ENCODE results near the gene SAMD3. TPM values are rescaled to one million over a fixed set of nuclear protein-coding genes. Genes with fewer than 3 reads are reported as not detected.
"Not testable (repeated sequence)": the region's sequence is repeated elsewhere in the genome, so short reads cannot be mapped to it uniquely, and the experiment has no call there.

SAMD3 gene
- total RNA-seq, 2 experiments from 2014 or later, result not detected

DNA sequence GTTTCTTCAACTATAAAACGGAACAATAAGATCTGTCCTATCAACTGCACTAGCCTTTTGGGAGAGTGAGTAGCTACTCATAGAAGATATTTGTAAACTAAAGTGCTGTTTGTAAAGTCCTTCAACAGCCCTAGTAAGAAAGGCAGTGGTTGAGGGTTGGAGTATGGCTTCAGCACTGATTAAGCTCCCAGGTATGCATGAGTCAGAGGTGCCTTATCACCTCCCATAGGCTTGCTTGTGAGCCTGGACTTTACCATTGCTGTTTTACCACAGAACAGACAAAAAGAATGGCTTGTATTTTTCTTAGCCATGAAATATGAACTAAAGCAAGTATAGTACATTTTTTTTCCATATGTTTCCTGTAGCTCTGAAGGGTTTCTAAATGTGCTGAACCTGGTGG lies 44.1 kb downstream of the SAMD3 start:
- CTCF ChIA-PET (ENCODE audit: unreplicated experiment), result interaction anchor here (0.5 kb wide), 1 partner anchor 1474 kb away, joined by 3 read pairs; no protein-coding TSS in a partner anchor
- no peak overlapping the region for H2AFZ ChIP-seq (ENCODE audit: low read length)

DNA sequence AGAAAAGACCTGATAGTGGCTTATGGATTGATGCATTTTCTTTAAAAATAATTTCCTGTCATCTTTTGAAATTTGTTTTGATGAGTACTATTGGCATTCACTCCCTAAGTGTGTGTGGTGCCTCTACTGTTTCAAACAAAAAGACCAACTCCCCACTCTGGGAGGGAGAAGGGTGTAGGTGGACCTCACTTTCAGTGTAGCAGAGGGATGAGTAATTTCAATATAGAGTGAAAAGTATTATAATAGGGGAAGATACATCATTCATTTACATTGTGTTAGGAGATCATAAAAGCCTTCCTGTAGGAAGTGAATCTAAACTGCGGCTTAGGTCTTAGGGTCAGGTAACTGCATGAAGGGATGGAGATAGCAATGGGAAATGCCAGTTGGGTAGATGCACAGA lies 46.4 kb downstream of the SAMD3 start:
- H2AFZ ChIP-seq (ENCODE audit: low read length), result no peak overlapping the region
- POLR2A ChIA-PET, result no interaction called here
- no peak for DNase-seq (ENCODE audit: low spot score)
- H3K79me2 ChIP-seq (ENCODE audit: insufficient read depth, low read depth, low read length), result no peaks in the 10 kb centered on the region
- H3K4me2 ChIP-seq (ENCODE audit: low read length), result no peak overlapping the region
- CTCF ChIA-PET (ENCODE audit: unreplicated experiment), result no interaction called here
- BruUV-seq (replicated peaks), result no TSS peak
- H4K20me1 ChIP-seq (ENCODE audit: insufficient read depth, low read length), result no peaks in the 10 kb centered on the region
- no peaks in the 10 kb centered on the region for H3K4me1 ChIP-seq (ENCODE audit: insufficient read depth, low read length, poor library complexity, severe bottlenecking)
- no peaks in the 10 kb centered on the region for H3K9me3 ChIP-seq (ENCODE audit: low read length)
- no peaks in the 10 kb centered on the region for H3K9me2 ChIP-seq (ENCODE audit: insufficient read depth, low read length)
- intact Hi-C loops (cut with micrococcal nuclease; ENCODE audit: unreplicated experiment), result no loop called here
- no peaks in the 10 kb centered on the region for H3K36me3 ChIP-seq (ENCODE audit: insufficient read depth, low read length)
- TF ChIP-seq, protein P1, sequence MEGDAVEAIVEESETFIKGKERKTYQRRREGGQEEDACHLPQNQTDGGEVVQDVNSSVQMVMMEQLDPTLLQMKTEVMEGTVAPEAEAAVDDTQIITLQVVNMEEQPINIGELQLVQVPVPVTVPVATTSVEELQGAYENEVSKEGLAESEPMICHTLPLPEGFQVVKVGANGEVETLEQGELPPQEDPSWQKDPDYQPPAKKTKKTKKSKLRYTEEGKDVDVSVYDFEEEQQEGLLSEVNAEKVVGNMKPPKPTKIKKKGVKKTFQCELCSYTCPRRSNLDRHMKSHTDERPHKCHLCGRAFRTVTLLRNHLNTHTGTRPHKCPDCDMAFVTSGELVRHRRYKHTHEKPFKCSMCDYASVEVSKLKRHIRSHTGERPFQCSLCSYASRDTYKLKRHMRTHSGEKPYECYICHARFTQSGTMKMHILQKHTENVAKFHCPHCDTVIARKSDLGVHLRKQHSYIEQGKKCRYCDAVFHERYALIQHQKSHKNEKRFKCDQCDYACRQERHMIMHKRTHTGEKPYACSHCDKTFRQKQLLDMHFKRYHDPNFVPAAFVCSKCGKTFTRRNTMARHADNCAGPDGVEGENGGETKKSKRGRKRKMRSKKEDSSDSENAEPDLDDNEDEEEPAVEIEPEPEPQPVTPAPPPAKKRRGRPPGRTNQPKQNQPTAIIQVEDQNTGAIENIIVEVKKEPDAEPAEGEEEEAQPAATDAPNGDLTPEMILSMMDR (conservative IDR thresholded peaks at IDR 0.05; ENCODE audit: low read length), result no peak
- TF ChIP-seq EZH2phosphoT487 (IDR thresholded peaks at IDR 0.05; ENCODE audit: borderline replicate concordance, low read depth, low read length), result no peak
- no peak overlapping the region for H3K4me3 ChIP-seq (ENCODE audit: low read depth, low read length, poor library complexity, severe bottlenecking)
- no peak overlapping the region for H3K27ac ChIP-seq (ENCODE audit: low read depth, low read length, poor library complexity, severe bottlenecking)

More for the DNA sequence above, 44.1 kb downstream of the SAMD3 start:
- DNase-seq (ENCODE audit: low spot score), result no peak
- no peak overlapping the region for H3K4me3 ChIP-seq (ENCODE audit: low read depth, low read length, poor library complexity, severe bottlenecking)
- no TSS peak for BruUV-seq (replicated peaks)
- POLR2A ChIA-PET, result interaction anchor here (0.5 to 1.4 kb wide), 4 partner anchors 8 to 16 kb away, joined by 3 read pairs; no protein-coding TSS in a partner anchor
- no peaks in the 10 kb centered on the region for H3K9me3 ChIP-seq (ENCODE audit: low read length)
- H3K79me2 ChIP-seq (ENCODE audit: insufficient read depth, low read depth, low read length), result no peaks in the 10 kb centered on the region
- intact Hi-C loops (cut with micrococcal nuclease; ENCODE audit: unreplicated experiment), result no loop called here
- no peaks in the 10 kb centered on the region for H3K36me3 ChIP-seq (ENCODE audit: insufficient read depth, low read length)
- H3K4me1 ChIP-seq (ENCODE audit: insufficient read depth, low read length, poor library complexity, severe bottlenecking), result no peaks in the 10 kb centered on the region
- no peak overlapping the region for H3K4me2 ChIP-seq (ENCODE audit: low read length)
- no peaks in the 10 kb centered on the region for H4K20me1 ChIP-seq (ENCODE audit: insufficient read depth, low read length)
- no peak overlapping the region for H3K27ac ChIP-seq (ENCODE audit: low read depth, low read length, poor library complexity, severe bottlenecking)
- TF ChIP-seq, protein P1 (conservative IDR thresholded peaks at IDR 0.05; ENCODE audit: low read length), result no peak
- no peak for TF ChIP-seq EZH2phosphoT487 (IDR thresholded peaks at IDR 0.05; ENCODE audit: borderline replicate concordance, low read depth, low read length)
- H3K9me2 ChIP-seq (ENCODE audit: insufficient read depth, low read length), result no peaks in the 10 kb centered on the region

DNA sequence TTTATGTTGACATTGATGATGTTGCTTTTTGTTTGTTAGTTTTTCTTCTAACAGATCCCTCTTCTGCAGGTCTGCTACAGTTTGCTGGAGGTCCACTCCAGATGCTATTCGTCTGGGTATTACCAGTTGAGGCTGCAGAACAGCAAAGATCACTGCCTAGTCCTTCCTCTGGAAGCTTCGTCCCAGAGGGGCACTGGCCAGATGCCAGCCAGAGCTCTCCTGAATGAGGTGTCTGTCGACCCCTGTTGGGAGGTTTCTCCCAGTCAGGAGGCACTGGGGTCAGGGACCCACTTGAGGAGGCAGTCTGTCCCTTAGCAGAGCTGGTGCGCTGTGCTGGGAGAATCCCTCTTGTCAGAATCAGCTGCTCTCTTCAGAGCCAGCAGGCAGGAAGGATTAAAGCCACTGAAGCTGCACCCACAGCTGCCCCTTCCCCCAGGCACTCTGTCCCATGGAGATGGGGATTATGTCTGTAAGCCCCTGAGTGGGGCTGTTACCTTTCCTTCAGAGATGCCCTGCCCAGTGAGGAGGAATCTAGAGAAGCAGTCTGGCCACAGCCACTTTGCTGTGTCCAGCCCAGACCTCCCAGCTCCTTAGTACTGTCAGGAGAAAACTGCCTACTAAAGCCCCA lies 49.3 kb downstream of the SAMD3 start:
- CTCF ChIA-PET (ENCODE audit: unreplicated experiment), result interaction anchor here (1.5 kb wide), 1 partner anchor 13 kb away, joined by 4 read pairs; no protein-coding TSS in a partner anchor
- intact Hi-C loops (cut with micrococcal nuclease; ENCODE audit: unreplicated experiment); BruUV-seq (replicated peaks): not testable (repeated sequence)

DNA sequence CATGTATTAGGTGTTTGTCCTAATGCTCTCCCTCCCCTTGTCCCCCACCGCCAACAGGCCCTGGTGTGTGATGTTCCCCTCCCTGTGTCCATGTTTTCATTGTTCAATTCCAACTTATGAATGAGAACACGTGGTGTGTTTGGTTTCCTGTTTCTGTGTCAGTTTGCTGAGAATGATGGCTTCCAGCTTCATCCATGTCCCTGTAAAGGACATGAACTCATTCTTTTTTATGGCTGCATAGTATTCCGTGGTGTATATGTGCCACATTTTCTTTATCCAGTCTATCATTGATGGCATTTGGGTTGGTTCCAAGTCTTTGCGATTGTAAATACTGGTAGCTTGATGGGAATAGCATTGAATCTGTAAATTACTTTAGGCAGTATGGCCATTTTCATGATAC lies 52.6 kb downstream of the SAMD3 start:
- H3K36me3 ChIP-seq (ENCODE audit: insufficient read depth, low read length); H3K4me1 ChIP-seq (ENCODE audit: insufficient read depth, low read length, poor library complexity, severe bottlenecking); H3K9me3 ChIP-seq (ENCODE audit: low read length); H3K9me2 ChIP-seq (ENCODE audit: insufficient read depth, low read length); H3K27ac ChIP-seq (ENCODE audit: low read depth, low read length, poor library complexity, severe bottlenecking); H2AFZ ChIP-seq (ENCODE audit: low read length); BruUV-seq (replicated peaks); H3K4me3 ChIP-seq (ENCODE audit: low read depth, low read length, poor library complexity, severe bottlenecking); H3K79me2 ChIP-seq (ENCODE audit: insufficient read depth, low read depth, low read length); H4K20me1 ChIP-seq (ENCODE audit: insufficient read depth, low read length); intact Hi-C loops (cut with micrococcal nuclease; ENCODE audit: unreplicated experiment); H3K4me2 ChIP-seq (ENCODE audit: low read length); POLR2A ChIA-PET; CTCF ChIA-PET (ENCODE audit: unreplicated experiment); DNase-seq (ENCODE audit: low spot score): not testable (repeated sequence)

More for the DNA sequence above, 49.3 kb downstream of the SAMD3 start:
- H4K20me1 ChIP-seq (ENCODE audit: insufficient read depth, low read length); POLR2A ChIA-PET; DNase-seq (ENCODE audit: low spot score); H2AFZ ChIP-seq (ENCODE audit: low read length); H3K4me3 ChIP-seq (ENCODE audit: low read depth, low read length, poor library complexity, severe bottlenecking); H3K36me3 ChIP-seq (ENCODE audit: insufficient read depth, low read length); H3K9me2 ChIP-seq (ENCODE audit: insufficient read depth, low read length); H3K9me3 ChIP-seq (ENCODE audit: low read length); H3K4me2 ChIP-seq (ENCODE audit: low read length); H3K27ac ChIP-seq (ENCODE audit: low read depth, low read length, poor library complexity, severe bottlenecking); H3K79me2 ChIP-seq (ENCODE audit: insufficient read depth, low read depth, low read length); H3K4me1 ChIP-seq (ENCODE audit: insufficient read depth, low read length, poor library complexity, severe bottlenecking): not testable (repeated sequence)

Data from OCI-LY7 (cell line).